Osteoblast (primary cell): ENCODE results near the gene CXADR. TPM values are rescaled to one million over a fixed set of nuclear protein-coding genes. Genes with fewer than 3 reads are reported as not detected.

Experiments
- DNase-seq: peaks from one replicate; pipeline ENCODE4 v3.0.0; 2011; ENCODE audit warnings: low spot score, mixed read lengths; ENCODE audit not compliant: insufficient read length; ENCODE audit errors: missing footprints
- H2AFZ ChIP-seq: 2 replicates; pipeline ENCODE4 v1.6.0; 2011; ENCODE audit warnings: mild to moderate bottlenecking, low read length
- H3K27ac ChIP-seq: 2 replicates; pipeline ENCODE4 v1.5.1; 2011; ENCODE audit warnings: mild to moderate bottlenecking, low read depth, low read length, moderate library complexity
- H3K27me3 ChIP-seq: 2 replicates; pipeline ENCODE4 v1.6.0; 2012; ENCODE audit warnings: mild to moderate bottlenecking, control low read depth, inconsistent platforms, low read length, moderate library complexity; ENCODE audit not compliant: insufficient read depth
- H3K36me3 ChIP-seq: 2 replicates; pipeline ENCODE4 v1.5.1; 2011; ENCODE audit warnings: mild to moderate bottlenecking, low read length, control low read depth, moderate library complexity; ENCODE audit not compliant: insufficient read depth
- H3K4me1 ChIP-seq: 2 replicates; pipeline ENCODE4 v1.5.1; 2011; ENCODE audit warnings: mild to moderate bottlenecking, low read length, control low read depth, moderate library complexity; ENCODE audit not compliant: insufficient read depth
- H3K4me2 ChIP-seq: 2 replicates; pipeline ENCODE4 v1.6.0; 2011; ENCODE audit warnings: mild to moderate bottlenecking, low read length; ENCODE audit not compliant: insufficient read depth
- H3K4me3 ChIP-seq: fragments of 200-600 bp; sonication (generic); 3 replicates; pipeline ENCODE4 v1.5.1; 2012; ENCODE audit warnings: mild to moderate bottlenecking, low read length, inconsistent platforms; ENCODE audit not compliant: insufficient read depth
- H3K79me2 ChIP-seq: 2 replicates; pipeline ENCODE4 v1.6.0; 2012; ENCODE audit warnings: mild to moderate bottlenecking, low read length, control low read depth, inconsistent platforms; ENCODE audit not compliant: insufficient read depth
- H3K9me3 ChIP-seq: 2 replicates; pipeline ENCODE4 v1.5.1; 2011; ENCODE audit warnings: low read depth, low read length, control low read depth
- H4K20me1 ChIP-seq: 2 replicates; pipeline ENCODE4 v1.6.0; 2012; ENCODE audit warnings: mild to moderate bottlenecking, low read length, control low read depth; ENCODE audit not compliant: insufficient read depth
- total RNA-seq: library from RNA; depleted of rRNA; stranded (reverse); fragments of >200 nt; gene quantifications from 2 replicates; pipeline ENCODE4 v1.2.3, GENCODE V29; 2012
- TF ChIP-seq, protein P1 (sequence below): IDR thresholded peaks from 2 replicates; pipeline ENCODE4 v1.5.1; 2011; ENCODE audit warnings: mild to moderate bottlenecking, low read depth, low read length, moderate library complexity; ENCODE audit errors: extremely low read depth

CXADR gene
- total RNA-seq, 1 donor: 0.36 TPM

GRCh38 chr21:17560377-17561025 lies 47.7 kb downstream of the CXADR start:
- DNase-seq: no peak
- Histone ChIP-seq H4K20me1 (no peaks in the 10 kb centered on the region), H3K79me2 (no peaks in the 10 kb centered on the region), H3K27ac (no peak overlapping the region), H3K27me3 (peaks cover 4% of the 10 kb centered on the region), H3K36me3 (no peaks in the 10 kb centered on the region), H2AFZ (no peak overlapping the region), H3K9me3 (no peaks in the 10 kb centered on the region), H3K4me2 (no peak overlapping the region), H3K4me3 (no peak overlapping the region), H3K4me1 (no peaks in the 10 kb centered on the region)
- TF ChIP-seq, protein P1, sequence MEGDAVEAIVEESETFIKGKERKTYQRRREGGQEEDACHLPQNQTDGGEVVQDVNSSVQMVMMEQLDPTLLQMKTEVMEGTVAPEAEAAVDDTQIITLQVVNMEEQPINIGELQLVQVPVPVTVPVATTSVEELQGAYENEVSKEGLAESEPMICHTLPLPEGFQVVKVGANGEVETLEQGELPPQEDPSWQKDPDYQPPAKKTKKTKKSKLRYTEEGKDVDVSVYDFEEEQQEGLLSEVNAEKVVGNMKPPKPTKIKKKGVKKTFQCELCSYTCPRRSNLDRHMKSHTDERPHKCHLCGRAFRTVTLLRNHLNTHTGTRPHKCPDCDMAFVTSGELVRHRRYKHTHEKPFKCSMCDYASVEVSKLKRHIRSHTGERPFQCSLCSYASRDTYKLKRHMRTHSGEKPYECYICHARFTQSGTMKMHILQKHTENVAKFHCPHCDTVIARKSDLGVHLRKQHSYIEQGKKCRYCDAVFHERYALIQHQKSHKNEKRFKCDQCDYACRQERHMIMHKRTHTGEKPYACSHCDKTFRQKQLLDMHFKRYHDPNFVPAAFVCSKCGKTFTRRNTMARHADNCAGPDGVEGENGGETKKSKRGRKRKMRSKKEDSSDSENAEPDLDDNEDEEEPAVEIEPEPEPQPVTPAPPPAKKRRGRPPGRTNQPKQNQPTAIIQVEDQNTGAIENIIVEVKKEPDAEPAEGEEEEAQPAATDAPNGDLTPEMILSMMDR: no peak

DNA sequence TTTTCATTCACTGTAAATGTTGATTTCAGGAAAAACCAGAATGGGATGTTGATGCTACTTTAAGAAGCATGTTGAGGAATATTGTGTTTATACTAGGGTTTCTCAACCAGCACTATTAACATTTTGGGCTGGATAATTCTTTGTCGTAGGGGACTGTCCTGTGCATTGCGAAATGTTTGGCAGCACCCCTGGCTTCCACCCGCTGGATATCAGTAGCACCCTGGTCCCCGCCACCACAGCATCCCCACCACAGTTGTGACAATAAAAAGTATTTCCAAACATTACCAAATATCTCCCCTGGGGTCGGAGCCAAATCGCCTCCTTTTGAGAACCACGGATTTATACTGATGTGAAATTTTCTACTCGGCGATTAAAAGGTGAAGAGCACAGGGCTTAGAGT lies 57.9 kb downstream of the CXADR start:
- H3K4me1 ChIP-seq: no peaks in the 10 kb centered on the region
- TF ChIP-seq, protein P1: no peak
- no peak overlapping the region for H3K27ac ChIP-seq
- H2AFZ ChIP-seq: no peak overlapping the region
- peaks cover 10% of the 10 kb centered on the region for H3K27me3 ChIP-seq
- DNase-seq: no peak
- no peak overlapping the region for H3K4me2 ChIP-seq
- no peaks in the 10 kb centered on the region for H3K36me3 ChIP-seq
- H3K4me3 ChIP-seq: no peak overlapping the region
- no peaks in the 10 kb centered on the region for H4K20me1 ChIP-seq
- H3K9me3 ChIP-seq: no peaks in the 10 kb centered on the region
- no peaks in the 10 kb centered on the region for H3K79me2 ChIP-seq

DNA sequence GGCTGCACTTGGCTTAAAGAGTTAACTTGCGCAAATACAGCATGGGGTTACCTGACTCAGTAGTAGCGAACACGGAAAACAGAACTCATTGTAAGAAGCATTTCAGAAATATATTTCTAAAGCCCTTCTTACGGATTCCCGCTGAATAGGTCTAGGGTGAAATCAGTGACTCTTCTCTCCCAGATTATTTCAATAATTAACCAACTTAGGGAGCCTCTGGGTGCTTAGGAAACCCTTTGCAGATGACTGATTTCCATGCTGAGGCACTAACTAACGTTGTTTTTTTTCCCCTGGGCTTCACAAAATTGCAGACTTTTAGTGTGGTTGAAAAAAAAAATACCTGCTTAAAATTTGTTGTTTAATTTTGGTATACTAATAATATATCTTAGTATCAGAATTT lies 59.6 kb downstream of the CXADR start:
- TF ChIP-seq, protein P1: no peak
- Histone ChIP-seq H3K27me3 (peaks cover 10% of the 10 kb centered on the region), H3K4me3 (no peak overlapping the region), H3K79me2 (no peaks in the 10 kb centered on the region), H3K4me2 (no peak overlapping the region), H3K4me1 (no peaks in the 10 kb centered on the region), H3K36me3 (no peaks in the 10 kb centered on the region), H3K27ac (no peak overlapping the region), H4K20me1 (no peaks in the 10 kb centered on the region), H2AFZ (no peak overlapping the region), H3K9me3 (no peaks in the 10 kb centered on the region)
- DNase-seq: no peak

DNA sequence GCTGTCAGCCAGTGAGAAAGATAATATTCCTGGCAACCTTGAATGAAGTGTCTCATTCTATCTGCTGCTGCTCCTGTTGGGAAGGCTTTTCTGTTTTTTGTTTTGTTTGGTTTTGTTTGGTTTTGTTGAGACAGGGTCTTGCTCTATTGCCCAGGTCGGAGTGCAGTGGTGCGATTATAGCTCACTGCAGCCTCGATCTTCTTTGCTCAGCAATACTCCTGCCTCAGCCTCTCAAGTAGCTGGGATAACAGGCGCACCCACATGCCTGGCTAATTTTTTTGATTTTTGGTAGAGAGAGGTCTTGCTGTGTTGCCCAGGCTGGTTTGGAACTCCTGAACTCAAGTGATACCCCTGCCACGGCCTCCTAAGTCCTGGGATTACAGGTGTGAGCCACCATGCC lies 62.2 kb downstream of the CXADR start:
- Histone ChIP-seq H3K27ac (no peak overlapping the region), H3K4me2 (no peak overlapping the region), H3K36me3 (no peaks in the 10 kb centered on the region), H3K4me1 (no peaks in the 10 kb centered on the region), H3K27me3 (peaks cover 10% of the 10 kb centered on the region), H4K20me1 (no peaks in the 10 kb centered on the region), H3K4me3 (no peak overlapping the region), H2AFZ (no peak overlapping the region), H3K9me3 (no peaks in the 10 kb centered on the region), H3K79me2 (no peaks in the 10 kb centered on the region)
- DNase-seq: no peak
- TF ChIP-seq, protein P1: no peak
